Measurements from ENCODE around the gene FGF6.

FGF6 gene

GRCh38 chr12:4454315-4454860, 8.8 kb upstream of the FGF6 start:
- H3K79me2 ChIP-seq (ENCODE audit: control insufficient read depth, low read length) = no peaks in the 10 kb centered on the region
- H3K4me1 ChIP-seq (ENCODE audit: control insufficient read depth, low read length) = peaks cover 8% of the 10 kb centered on the region
- H4K20me1 ChIP-seq (ENCODE audit: control insufficient read depth, insufficient read depth, low read depth, low read length) = no peaks in the 10 kb centered on the region
- no peak overlapping the region for H3K27ac ChIP-seq (ENCODE audit: low read depth, low read length)
- no peaks in the 10 kb centered on the region for H3K27me3 ChIP-seq (ENCODE audit: control insufficient read depth, low read length)
- H3K4me2 ChIP-seq (ENCODE audit: low read length) = no peak overlapping the region
- H3F3A ChIP-seq (ENCODE audit: control insufficient read depth, insufficient read depth) = no peaks in the 10 kb centered on the region
- no peak for TF ChIP-seq EZH2phosphoT487 (IDR thresholded peaks at IDR 0.05; ENCODE audit: borderline replicate concordance, low read length)
- no peak for TF ChIP-seq CTCF (IDR thresholded peaks at IDR 0.05; ENCODE audit: low read depth, low read length, poor library complexity, severe bottlenecking)
- no peak overlapping the region for H3K4me3 ChIP-seq (ENCODE audit: low read length)
- no peaks in the 10 kb centered on the region for H3K9me2 ChIP-seq (replicated peaks; ENCODE audit: control insufficient read depth, low read length)
- no peaks in the 10 kb centered on the region for H3K36me3 ChIP-seq (ENCODE audit: control insufficient read depth, low read length)
- no peaks in the 10 kb centered on the region for H3K9me3 ChIP-seq (ENCODE audit: control insufficient read depth, insufficient read depth, low read length)

- H3K4me2 ChIP-seq (ENCODE audit: low read length) = no peak overlapping the region
- no peak for TF ChIP-seq CTCF (IDR thresholded peaks at IDR 0.05; ENCODE audit: low read depth, low read length, poor library complexity, severe bottlenecking)
- TF ChIP-seq EZH2phosphoT487 (IDR thresholded peaks at IDR 0.05; ENCODE audit: borderline replicate concordance, low read length) = no peak
- no peak overlapping the region for H3K4me3 ChIP-seq (ENCODE audit: low read length)
Measured at GRCh38 chr12:4451694-4452093, 6.1 kb upstream of the FGF6 start.

GRCh38 chr12:4450551-4451112, 5.0 kb upstream of the FGF6 start:
- Histone ChIP-seq H3K9me2 (replicated peaks; ENCODE audit: control insufficient read depth, low read length) (no peaks in the 10 kb centered on the region), H3K4me3 (ENCODE audit: low read length) (no peak overlapping the region), H4K20me1 (ENCODE audit: control insufficient read depth, insufficient read depth, low read depth, low read length) (no peaks in the 10 kb centered on the region), H3K9me3 (ENCODE audit: control insufficient read depth, insufficient read depth, low read length) (no peaks in the 10 kb centered on the region), H3K27ac (ENCODE audit: low read depth, low read length) (no peak overlapping the region), H3K4me1 (ENCODE audit: control insufficient read depth, low read length) (peaks cover 10% of the 10 kb centered on the region), H3K36me3 (ENCODE audit: control insufficient read depth, low read length) (no peaks in the 10 kb centered on the region), H3K79me2 (ENCODE audit: control insufficient read depth, low read length) (no peaks in the 10 kb centered on the region), H3F3A (ENCODE audit: control insufficient read depth, insufficient read depth) (no peaks in the 10 kb centered on the region), H3K4me2 (ENCODE audit: low read length) (no peak overlapping the region), H3K27me3 (ENCODE audit: control insufficient read depth, low read length) (no peaks in the 10 kb centered on the region)
- no peak for TF ChIP-seq CTCF (IDR thresholded peaks at IDR 0.05; ENCODE audit: low read depth, low read length, poor library complexity, severe bottlenecking)
- TF ChIP-seq EZH2phosphoT487 (IDR thresholded peaks at IDR 0.05; ENCODE audit: borderline replicate concordance, low read length) = no peak

More at GRCh38 chr12:4451694-4452093, 6.1 kb upstream of the FGF6 start:
- Histone ChIP-seq H3K36me3 (ENCODE audit: control insufficient read depth, low read length) (no peaks in the 10 kb centered on the region), H3K4me1 (ENCODE audit: control insufficient read depth, low read length) (peaks cover 10% of the 10 kb centered on the region), H3K9me3 (ENCODE audit: control insufficient read depth, insufficient read depth, low read length) (no peaks in the 10 kb centered on the region), H3K27ac (ENCODE audit: low read depth, low read length) (no peak overlapping the region), H3K9me2 (replicated peaks; ENCODE audit: control insufficient read depth, low read length) (no peaks in the 10 kb centered on the region), H3K79me2 (ENCODE audit: control insufficient read depth, low read length) (no peaks in the 10 kb centered on the region), H4K20me1 (ENCODE audit: control insufficient read depth, insufficient read depth, low read depth, low read length) (no peaks in the 10 kb centered on the region), H3F3A (ENCODE audit: control insufficient read depth, insufficient read depth) (no peaks in the 10 kb centered on the region), H3K27me3 (ENCODE audit: control insufficient read depth, low read length) (no peaks in the 10 kb centered on the region)

Data from DOHH2 (cell line).